ENCODE measurements around the gene BCAT1.

The BCAT1 gene

DNA sequence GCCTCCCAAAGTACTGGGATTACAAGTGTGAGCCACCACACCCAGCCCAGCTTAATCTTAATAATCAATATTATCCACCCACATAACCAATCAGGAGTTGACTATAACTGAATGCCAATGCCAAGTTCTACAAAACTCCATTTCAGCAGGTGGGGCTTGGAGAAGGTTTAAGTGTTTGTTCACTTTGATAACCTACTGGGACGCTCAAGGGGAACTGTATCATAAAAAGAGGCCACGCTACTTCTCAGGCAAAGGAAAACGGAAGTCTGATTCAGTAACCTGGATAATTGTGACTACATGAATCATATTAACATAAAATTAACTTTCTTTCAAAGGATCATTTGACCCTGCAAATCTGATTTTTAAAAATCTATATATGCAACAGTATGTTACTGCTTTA is 179.2 kb downstream of the BCAT1 start:
- DNase-seq (ENCODE audit: low spot score) = no peak

DNA sequence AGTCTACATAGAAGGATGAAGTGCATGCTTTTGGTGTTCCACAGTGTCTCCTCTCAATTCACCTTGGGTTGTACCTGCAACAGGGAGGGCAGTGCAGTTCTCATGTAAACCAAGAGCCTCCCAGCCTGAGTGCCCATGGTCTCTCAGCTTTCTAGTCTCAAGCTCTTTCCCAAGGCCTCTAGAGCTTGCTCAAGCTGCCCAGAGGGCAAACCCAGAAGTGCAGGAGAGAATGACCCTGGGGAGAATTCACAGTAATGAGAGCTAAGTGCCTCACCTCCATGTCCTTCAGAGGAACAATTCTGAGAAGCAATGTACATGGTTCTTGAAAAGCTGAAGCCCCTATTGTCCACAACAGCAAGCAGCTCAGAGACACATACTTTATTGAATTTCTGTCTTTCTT is 180.5 kb downstream of the BCAT1 start:
- DNase-seq (ENCODE audit: low spot score) = no peak

DNA sequence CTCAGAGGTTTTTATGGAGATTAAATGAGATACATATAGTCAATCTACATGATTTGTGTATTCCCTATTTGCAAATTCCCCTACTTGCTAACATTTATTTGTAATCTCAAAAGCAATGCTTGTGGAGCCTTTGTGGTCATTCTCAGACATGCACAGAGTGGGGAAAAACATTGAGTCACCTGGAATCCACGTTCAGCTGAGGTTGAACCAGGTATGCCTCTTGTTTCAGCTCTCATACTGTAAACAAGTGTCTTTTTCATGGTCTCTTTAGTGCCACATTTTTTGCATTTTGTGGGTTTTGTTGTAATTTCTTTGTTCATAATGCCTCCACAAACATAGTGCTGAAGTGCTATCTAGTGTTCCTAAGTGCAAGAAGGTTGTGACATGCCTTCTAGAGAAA is 181.9 kb downstream of the BCAT1 start:
- DNase-seq (ENCODE audit: low spot score) = no peak

DNA sequence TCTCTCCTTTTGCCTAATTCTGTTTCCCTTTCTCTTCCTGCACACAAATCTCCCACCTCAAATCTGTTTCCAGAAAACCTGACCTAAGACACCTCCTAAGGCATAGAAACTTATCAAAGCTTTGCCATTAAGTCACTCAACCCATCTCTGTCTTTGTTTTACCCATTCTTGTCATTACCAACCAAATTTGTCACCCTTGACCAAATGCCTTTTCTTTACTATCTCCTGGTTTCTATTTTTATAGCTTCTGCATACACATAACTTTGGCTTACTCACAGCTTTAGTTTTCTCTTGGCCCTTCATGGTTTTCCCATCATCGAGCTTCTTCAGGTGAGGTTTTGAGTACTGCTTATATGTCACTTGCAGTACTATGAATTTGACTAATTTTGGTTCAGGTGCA is 184.2 kb downstream of the BCAT1 start:
- DNase-seq (ENCODE audit: low spot score) = no peak

DNA sequence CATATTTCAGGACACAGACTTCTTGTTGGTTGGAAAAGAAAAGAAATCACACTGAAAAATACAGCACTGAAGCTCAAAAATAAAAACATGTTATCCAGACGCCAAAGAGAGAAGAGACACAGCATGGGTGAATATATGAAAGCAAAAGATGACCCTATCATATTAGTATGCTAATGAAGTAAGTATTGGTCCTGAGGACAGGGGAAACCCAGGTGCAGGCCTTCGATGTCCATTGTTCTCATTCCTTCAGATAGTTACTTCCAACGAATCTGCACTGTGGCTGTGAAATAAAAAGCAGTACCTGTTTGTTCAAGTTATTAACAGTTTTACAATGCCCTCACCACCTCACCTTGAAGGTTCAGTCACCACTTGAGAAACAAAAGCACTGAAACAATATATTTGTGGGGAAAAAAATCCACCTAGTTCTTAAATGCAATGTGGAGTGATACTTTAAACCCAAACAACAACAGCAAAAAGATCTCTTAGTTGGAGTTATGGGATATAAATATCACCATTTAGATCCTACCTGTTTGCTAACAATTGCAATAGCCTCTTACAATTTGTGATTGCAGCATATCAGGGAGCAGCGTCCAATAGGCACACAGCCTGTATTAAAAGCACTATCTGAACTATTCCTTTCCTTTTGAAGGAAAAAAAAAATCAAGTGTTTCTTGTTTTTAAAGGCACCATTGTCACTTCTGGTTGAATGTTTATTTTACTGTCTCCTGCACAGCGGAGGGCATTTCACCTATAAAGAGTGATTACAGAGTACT is 188.1 kb downstream of the BCAT1 start:
- DNase-seq (ENCODE audit: low spot score) = no peak

DNA sequence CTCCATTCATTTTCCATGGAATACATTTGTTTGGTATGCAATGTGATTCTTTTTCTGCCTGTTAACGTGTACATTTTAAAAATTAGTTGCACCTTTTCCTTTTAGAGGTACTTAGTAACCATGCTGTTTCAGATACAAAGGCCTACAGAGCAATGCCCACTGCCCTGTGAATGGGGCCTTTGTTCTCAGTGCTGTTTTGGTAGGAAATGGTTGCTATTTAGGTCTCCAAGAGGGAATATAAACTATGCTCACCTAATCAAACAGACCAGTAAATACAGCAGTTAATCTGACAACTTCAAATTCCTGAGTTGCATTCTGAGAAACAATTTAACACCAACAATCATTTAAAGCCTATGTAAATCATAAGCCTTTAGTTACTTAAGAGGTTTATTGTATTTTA is 188.7 kb downstream of the BCAT1 start:
- DNase-seq (ENCODE audit: low spot score) = no peak

All from CD4-positive, alpha-beta T cell treated with Interleukin-15 for 4 hours (primary cell).